ENCODE measurements around the gene NEK11. TPM values are rescaled to one million over a fixed set of nuclear protein-coding genes. Genes with fewer than 3 reads are reported as not detected.

The NEK11 gene
- total and polyA plus RNA-seq, 4 experiments from 2014 or later, result 1.9 to 6.2 (median 4.5) TPM

GRCh38 chr3:131284302-131284701 lies 257.6 kb downstream of the NEK11 start:
- no peak overlapping the region for H3K4me3 Mint-ChIP-seq
- H3K27me3 Mint-ChIP-seq, result no peaks in the 10 kb centered on the region
- H3K9me3 Mint-ChIP-seq, result no peaks in the 10 kb centered on the region
- Histone ChIP-seq H3K27ac (ENCODE audit: low read depth, low read length) (no peak overlapping the region), H3K4me3 (ENCODE audit: low read length in 2 of 2) (no peak overlapping the region), H3K27me3 (ENCODE audit: insufficient read depth, low read length) (no peaks in the 10 kb centered on the region), H3K4me1 (ENCODE audit: insufficient read depth, low read length) (no peaks in the 10 kb centered on the region), H3K9me3 (ENCODE audit: control insufficient read depth in 1 of 2, low read length in 2 of 2) (no peaks in the 10 kb centered on the region), H3K36me3 (ENCODE audit: insufficient read depth, low read length) (no peaks in the 10 kb centered on the region)
- ChIA-PET CTCF (ENCODE audit: partially characterized antibody) (no interaction called here), POLR2A (ENCODE audit: partially characterized antibody) (no interaction called here)
- H3K27ac Mint-ChIP-seq, result no peak overlapping the region
- intact Hi-C loops (cut with micrococcal nuclease), result no loop called here
- no peak for DNase-seq
- no peaks in the 10 kb centered on the region for H3K4me1 Mint-ChIP-seq
- no peaks in the 10 kb centered on the region for H3K36me3 Mint-ChIP-seq

- no peaks in the 10 kb centered on the region for H3K36me3 Mint-ChIP-seq
- H3K4me1 ChIP-seq (ENCODE audit: insufficient read depth, low read length), result no peaks in the 10 kb centered on the region
- no peak overlapping the region for H3K4me3 Mint-ChIP-seq
- intact Hi-C loops (cut with micrococcal nuclease), result no loop called here
- H3K9me3 Mint-ChIP-seq, result no peaks in the 10 kb centered on the region
- no peaks in the 10 kb centered on the region for H3K27me3 ChIP-seq (ENCODE audit: insufficient read depth, low read length)
- no peak for DNase-seq
- H3K9me3 ChIP-seq (ENCODE audit: control insufficient read depth in 1 of 2, low read length in 2 of 2), result no peaks in the 10 kb centered on the region
- no peak overlapping the region for H3K4me3 ChIP-seq (ENCODE audit: low read length in 2 of 2)
- no peaks in the 10 kb centered on the region for H3K4me1 Mint-ChIP-seq
- no peak overlapping the region for H3K27ac ChIP-seq (ENCODE audit: low read depth, low read length)
- ChIA-PET POLR2A (ENCODE audit: partially characterized antibody) (no interaction called here), CTCF (ENCODE audit: partially characterized antibody) (no interaction called here)
- H3K27me3 Mint-ChIP-seq, result no peaks in the 10 kb centered on the region
- H3K27ac Mint-ChIP-seq, result no peak overlapping the region
- H3K36me3 ChIP-seq (ENCODE audit: insufficient read depth, low read length), result no peaks in the 10 kb centered on the region
These were observed 258.8 kb downstream of the NEK11 start for GRCh38 chr3:131285456-131285855.

GRCh38 chr3:131299836-131300235 lies 273.2 kb downstream of the NEK11 start:
- H3K9me3 Mint-ChIP-seq, result peaks cover 0 to 5% (median 2%) of the 10 kb centered on the region in 8 donors
- Histone ChIP-seq H3K4me3 (ENCODE audit: low read length in 2 of 2) (no peak overlapping the region), H3K36me3 (ENCODE audit: insufficient read depth, low read length) (no peaks in the 10 kb centered on the region), H3K4me1 (ENCODE audit: insufficient read depth, low read length) (no peaks in the 10 kb centered on the region), H3K27ac (ENCODE audit: low read depth, low read length) (no peak overlapping the region), H3K9me3 (ENCODE audit: control insufficient read depth in 1 of 2, low read length in 2 of 2) (no peaks in the 10 kb centered on the region), H3K27me3 (ENCODE audit: insufficient read depth, low read length) (no peaks in the 10 kb centered on the region)
- ChIA-PET CTCF (ENCODE audit: partially characterized antibody) (no interaction called here), POLR2A (ENCODE audit: partially characterized antibody) (no interaction called here)
- peaks cover 4 to 6% of the 10 kb centered on the region in 2 donors for H3K36me3 Mint-ChIP-seq
- no peak overlapping the region for H3K4me3 Mint-ChIP-seq
- no peak overlapping the region for H3K27ac Mint-ChIP-seq
- no peak for DNase-seq
- intact Hi-C loops (cut with micrococcal nuclease), result no loop called here
- H3K4me1 Mint-ChIP-seq, result no peaks in the 10 kb centered on the region
- no peaks in the 10 kb centered on the region for H3K27me3 Mint-ChIP-seq

- Histone ChIP-seq H3K4me3 (ENCODE audit: low read length in 2 of 2) (no peak overlapping the region), H3K36me3 (ENCODE audit: insufficient read depth, low read length) (no peaks in the 10 kb centered on the region), H3K9me3 (ENCODE audit: control insufficient read depth in 1 of 2, low read length in 2 of 2) (no peaks in the 10 kb centered on the region), H3K27ac (ENCODE audit: low read depth, low read length) (no peak overlapping the region), H3K27me3 (ENCODE audit: insufficient read depth, low read length) (no peaks in the 10 kb centered on the region), H3K4me1 (ENCODE audit: insufficient read depth, low read length) (no peaks in the 10 kb centered on the region)
- H3K36me3 Mint-ChIP-seq, result peaks cover 4 to 6% of the 10 kb centered on the region in 2 donors
- ChIA-PET CTCF (ENCODE audit: partially characterized antibody) (interaction anchor here (1.5 kb wide), 1 partner anchor 271 kb away, joined by 4 read pairs; no protein-coding TSS in a partner anchor), POLR2A (ENCODE audit: partially characterized antibody) (no interaction called here)
- intact Hi-C loops (cut with micrococcal nuclease), result no loop called here
- H3K27ac Mint-ChIP-seq, result no peak overlapping the region
- no peak overlapping the region for H3K4me3 Mint-ChIP-seq
- H3K27me3 Mint-ChIP-seq, result peaks cover 2% of the 10 kb centered on the region in 2 donors
- peaks cover 0 to 5% (median 2%) of the 10 kb centered on the region in 8 donors for H3K9me3 Mint-ChIP-seq
- H3K4me1 Mint-ChIP-seq, result no peaks in the 10 kb centered on the region
- no peak for DNase-seq
These were observed 277.2 kb downstream of the NEK11 start for GRCh38 chr3:131303848-131304247.

- intact Hi-C loops (cut with micrococcal nuclease), result no loop called here
These were observed 278.2 kb downstream of the NEK11 start for GRCh38 chr3:131304890-131305289.

GRCh38 chr3:131306242-131306641 lies 279.6 kb downstream of the NEK11 start:
- H3K4me1 Mint-ChIP-seq, result no peaks in the 10 kb centered on the region
- ChIA-PET CTCF (ENCODE audit: partially characterized antibody) (no interaction called here), POLR2A (ENCODE audit: partially characterized antibody) (no interaction called here)

More at GRCh38 chr3:131304890-131305289, 278.2 kb downstream of the NEK11 start:
- Histone ChIP-seq H3K27ac (ENCODE audit: low read depth, low read length) (no peak overlapping the region), H3K9me3 (ENCODE audit: control insufficient read depth in 1 of 2, low read length in 2 of 2) (no peaks in the 10 kb centered on the region), H3K4me1 (ENCODE audit: insufficient read depth, low read length) (no peaks in the 10 kb centered on the region), H3K4me3 (ENCODE audit: low read length in 2 of 2) (no peak overlapping the region), H3K27me3 (ENCODE audit: insufficient read depth, low read length) (no peaks in the 10 kb centered on the region), H3K36me3 (ENCODE audit: insufficient read depth, low read length) (no peaks in the 10 kb centered on the region)
- CTCF ChIA-PET (ENCODE audit: partially characterized antibody), result no interaction called here
- H3K27me3 Mint-ChIP-seq, result peaks cover 2% of the 10 kb centered on the region in 2 donors
- POLR2A ChIA-PET (ENCODE audit: partially characterized antibody), result no interaction called here
- H3K9me3 Mint-ChIP-seq, result peaks cover 0 to 5% (median 2%) of the 10 kb centered on the region in 8 donors
- no peaks in the 10 kb centered on the region for H3K4me1 Mint-ChIP-seq
- no peak for DNase-seq
- H3K4me3 Mint-ChIP-seq, result no peak overlapping the region
- H3K27ac Mint-ChIP-seq, result no peak overlapping the region
- peaks cover 4 to 6% of the 10 kb centered on the region in 2 donors for H3K36me3 Mint-ChIP-seq

GRCh38 chr3:131314318-131314717 lies 287.6 kb downstream of the NEK11 start:
- Histone ChIP-seq H3K36me3 (ENCODE audit: insufficient read depth, low read length) (no peaks in the 10 kb centered on the region), H3K9me3 (ENCODE audit: control insufficient read depth in 1 of 2, low read length in 2 of 2) (no peaks in the 10 kb centered on the region), H3K4me1 (ENCODE audit: insufficient read depth, low read length) (no peaks in the 10 kb centered on the region), H3K4me3 (ENCODE audit: low read length in 2 of 2) (no peak overlapping the region), H3K27ac (ENCODE audit: low read depth, low read length) (no peak overlapping the region), H3K27me3 (ENCODE audit: insufficient read depth, low read length) (no peaks in the 10 kb centered on the region)
- DNase-seq, result no peak
- Mint-ChIP-seq H3K27me3 (peaks cover 0 to 8% of the 10 kb centered on the region in 2 donors), H3K9me3 (peaks cover 0 to 4% (median 0%) of the 10 kb centered on the region in 8 donors), H3K27ac (no peak overlapping the region), H3K36me3 (no peaks in the 10 kb centered on the region), H3K4me3 (no peak overlapping the region), H3K4me1 (no peaks in the 10 kb centered on the region)
- intact Hi-C loops (cut with micrococcal nuclease), result no loop called here
- CTCF ChIA-PET (ENCODE audit: partially characterized antibody), result no interaction called here
- POLR2A ChIA-PET (ENCODE audit: partially characterized antibody), result no interaction called here

More at GRCh38 chr3:131306242-131306641, 279.6 kb downstream of the NEK11 start:
- no peaks in the 10 kb centered on the region for H3K27me3 ChIP-seq (ENCODE audit: insufficient read depth, low read length)
- no peak for DNase-seq
- H3K4me3 Mint-ChIP-seq, result no peak overlapping the region
- no peak overlapping the region for H3K4me3 ChIP-seq (ENCODE audit: low read length in 2 of 2)
- intact Hi-C loops (cut with micrococcal nuclease), result no loop called here
- no peak overlapping the region for H3K27ac Mint-ChIP-seq
- H3K4me1 ChIP-seq (ENCODE audit: insufficient read depth, low read length), result no peaks in the 10 kb centered on the region
- H3K36me3 ChIP-seq (ENCODE audit: insufficient read depth, low read length), result no peaks in the 10 kb centered on the region
- peaks cover 0 to 6% of the 10 kb centered on the region in 2 donors for H3K36me3 Mint-ChIP-seq
- no peak overlapping the region for H3K27ac ChIP-seq (ENCODE audit: low read depth, low read length)
- no peaks in the 10 kb centered on the region for H3K9me3 ChIP-seq (ENCODE audit: control insufficient read depth in 1 of 2, low read length in 2 of 2)
- H3K27me3 Mint-ChIP-seq, result peaks cover 2% of the 10 kb centered on the region in 2 donors
- H3K9me3 Mint-ChIP-seq, result peaks cover 0 to 5% (median 0%) of the 10 kb centered on the region in 8 donors

GRCh38 chr3:131315162-131315561 lies 288.5 kb downstream of the NEK11 start:
- intact Hi-C loops (cut with micrococcal nuclease), result no loop called here
- no peak overlapping the region for H3K27ac ChIP-seq (ENCODE audit: low read depth, low read length)
- CTCF ChIA-PET (ENCODE audit: partially characterized antibody), result no interaction called here
- H3K27me3 Mint-ChIP-seq, result peaks cover 0 to 8% of the 10 kb centered on the region in 2 donors
- H3K27me3 ChIP-seq (ENCODE audit: insufficient read depth, low read length), result no peaks in the 10 kb centered on the region
- peaks cover 0 to 4% (median 0%) of the 10 kb centered on the region in 8 donors for H3K9me3 Mint-ChIP-seq
- no peak overlapping the region for H3K27ac Mint-ChIP-seq
- H3K4me1 ChIP-seq (ENCODE audit: insufficient read depth, low read length), result no peaks in the 10 kb centered on the region
- DNase-seq, result no peak
- POLR2A ChIA-PET (ENCODE audit: partially characterized antibody), result no interaction called here
- H3K4me1 Mint-ChIP-seq, result no peaks in the 10 kb centered on the region
- H3K4me3 ChIP-seq (ENCODE audit: low read length in 2 of 2), result no peak overlapping the region
- H3K36me3 Mint-ChIP-seq, result no peaks in the 10 kb centered on the region
- no peaks in the 10 kb centered on the region for H3K9me3 ChIP-seq (ENCODE audit: control insufficient read depth in 1 of 2, low read length in 2 of 2)
- H3K36me3 ChIP-seq (ENCODE audit: insufficient read depth, low read length), result no peaks in the 10 kb centered on the region
- no peak overlapping the region for H3K4me3 Mint-ChIP-seq

All from CD4-positive, alpha-beta memory T cell (primary cell).